Astrocyte of the cerebellum (primary cell): ENCODE measurements around the gene STXBP6.

Experiments used
- DNase-seq: peaks from one replicate; pipeline ENCODE4 v3.0.0-alpha.2; 2011; ENCODE audit warnings: low read depth
- H3K4me3 ChIP-seq: 2 replicates; pipeline ENCODE4 v1.5.1; 2011; ENCODE audit warnings: mild to moderate bottlenecking, low read depth, low read length, moderate library complexity
- CTCF ChIP-seq: IDR thresholded peaks from 2 replicates; pipeline ENCODE4 v1.5.1; 2012; ENCODE audit warnings: low read length, low read depth, moderate library complexity, mild to moderate bottlenecking; ENCODE audit errors: missing control alignments
- in situ Hi-C: cut with HindIII; loops from 2 replicates; pipeline ENCODE4 v1.10.0; 2017; ENCODE audit warnings: low sequenced_read_pairs

The STXBP6 gene

GRCh38 chr14:24957814-24958213, 92.1 kb downstream of the STXBP6 start:
- H3K4me3 ChIP-seq: no peak overlapping the region
- in situ Hi-C loops: no loop called here
- no peak for TF ChIP-seq CTCF
- DNase-seq: no peak

- in situ Hi-C loops: no loop called here
- TF ChIP-seq CTCF: no peak
- DNase-seq: no peak
- no peak overlapping the region for H3K4me3 ChIP-seq
These were observed 93.8 kb downstream of the STXBP6 start for GRCh38 chr14:24956104-24956503.

- no peak overlapping the region for H3K4me3 ChIP-seq
- no peak for TF ChIP-seq CTCF
- in situ Hi-C loops: no loop called here
- no peak for DNase-seq
These were observed 95.3 kb downstream of the STXBP6 start for GRCh38 chr14:24954700-24955037.

GRCh38 chr14:24954037-24954699, 95.8 kb downstream of the STXBP6 start:
- no peak overlapping the region for H3K4me3 ChIP-seq
- TF ChIP-seq CTCF: no peak
- no peak for DNase-seq
- in situ Hi-C loops: no loop called here

GRCh38 chr14:24952851-24953666, 96.9 kb downstream of the STXBP6 start:
- H3K4me3 ChIP-seq: no peak overlapping the region
- no peak for TF ChIP-seq CTCF
- in situ Hi-C loops: no loop called here
- DNase-seq: no peak

- H3K4me3 ChIP-seq: no peak overlapping the region
- no peak for TF ChIP-seq CTCF
- in situ Hi-C loops: no loop called here
- no peak for DNase-seq
These were observed 101.6 kb downstream of the STXBP6 start for GRCh38 chr14:24948261-24948847.
